K562 (cell line): ENCODE measurements around the gene ANKRD12. TPM values are rescaled to one million over a fixed set of nuclear protein-coding genes. Genes with fewer than 3 reads are reported as not detected.

ENCODE experiments used
- ATAC-seq: fragments of 200-7000 bp; cut with Tn5 transposase; 3 replicates; pipeline ENCODE4 v1.9.1; 2020; ENCODE audit warnings: moderate library complexity
- BruUV-seq: library from RNA; stranded (reverse); fragments of 400-500 nt; replicated peaks from 2 replicates; lab custom pipeline; 2021; lab: Mats Ljungman, UMichigan
- CTCF ChIA-PET: fragments of 300-600 bp; formaldehyde crosslinking; extraction: SDS; loops from one replicate; lab custom pipeline; 2021; ENCODE audit warnings: low intra/inter-chr PET ratio; lab: Yijun Ruan, JAX
- POLR2A ChIA-PET: fragments of 300-600, 350-650 bp; sonication (Branson Sonifier 250); formaldehyde crosslinking; extraction: SDS; loops from one replicate; lab custom pipeline; 2021; ENCODE audit warnings: antibody characterized with exemption, inconsistent platforms; lab: Yijun Ruan, JAX
- DNase-seq, 4 experiments: peaks; one replicate each; pipeline versions ENCODE4 v3.0.0 to v3.0.0-alpha.2; 2011 to 2018; ENCODE audit warnings: low spot score in 3 of 4, mixed read lengths in 3 of 4; ENCODE audit errors: extremely low read depth in 1 of 4
- FAIRE-seq: peaks from 2 replicates; lab custom pipeline; 2011; peaks lifted over from hg19 to GRCh38; lab: Jason Lieb, UNC
- H2AFZ ChIP-seq: 2 replicates; pipeline ENCODE4 v1.6.0; 2011; ENCODE audit warnings: low read depth, low read length, control low read depth, inconsistent platforms
- H3K27ac ChIP-seq: fragments of 200-600 bp; 3 replicates; pipeline ENCODE4 v1.8.0; 2011; ENCODE audit warnings: low read depth, mild to moderate bottlenecking, control low read depth, inconsistent platforms, low read length, moderate library complexity, mixed read lengths; ENCODE audit errors: extremely low read depth
- H3K27me3 ChIP-seq, 2 experiments: fragments of 300-600 bp in 1 of 2; 2 replicates in 1 of 2; 3 replicates in 1 of 2; pipeline versions ENCODE4 v1.6.0 to v1.8.0; 2011; ENCODE audit warnings: inconsistent platforms in 2 of 2, low read length in 2 of 2, mild to moderate bottlenecking in 1 of 2, mixed read lengths in 1 of 2, moderate library complexity in 1 of 2; ENCODE audit not compliant: control insufficient read depth in 2 of 2, insufficient read depth in 2 of 2
- H3K36me3 ChIP-seq: fragments of 300-600 bp; 3 replicates; pipeline ENCODE4 v1.8.0; 2011; ENCODE audit warnings: mild to moderate bottlenecking, low read length, inconsistent platforms; ENCODE audit not compliant: control insufficient read depth, insufficient read depth
- H3K4me1 ChIP-seq, 2 experiments: fragments of 200-600 bp in 1 of 2; replicated peaks in 1 of 2; 2 replicates in 1 of 2; 3 replicates in 1 of 2; pipeline versions ENCODE4 v1.5.1 to v1.8.0; 2011; ENCODE audit warnings: inconsistent platforms in 2 of 2, low read length in 2 of 2, mild to moderate bottlenecking in 1 of 2, mixed read lengths in 1 of 2, moderate library complexity in 1 of 2; ENCODE audit not compliant: control insufficient read depth in 2 of 2, insufficient read depth in 2 of 2
- H3K4me2 ChIP-seq: 2 replicates; pipeline ENCODE4 v1.6.1; 2011; ENCODE audit warnings: low read length, control low read depth, inconsistent platforms, mixed read lengths; ENCODE audit not compliant: insufficient read depth
- H3K4me3 ChIP-seq: fragments of 200-600 bp; sonication (generic), shearing (Covaris generic); 2 replicates; pipeline ENCODE4 v1.5.1; 2016; ENCODE audit warnings: control low read depth, inconsistent platforms
- H3K79me2 ChIP-seq: fragments of 200-600 bp; 3 replicates; pipeline ENCODE4 v1.8.0; 2011; ENCODE audit warnings: low read length, inconsistent platforms; ENCODE audit not compliant: control insufficient read depth, insufficient read depth
- H3K9ac ChIP-seq, 2 experiments: 2 replicates each; pipeline versions ENCODE4 v1.6.0 to v1.6.1; 2011; ENCODE audit warnings: low read depth in 2 of 2, low read length in 2 of 2, control low read depth in 1 of 2, inconsistent platforms in 1 of 2, mild to moderate bottlenecking in 1 of 2, mixed read lengths in 1 of 2; ENCODE audit not compliant: insufficient read depth in 1 of 2
- H3K9me1 ChIP-seq: one replicate; pipeline ENCODE4 v1.6.0; 2011; ENCODE audit warnings: inconsistent platforms, mild to moderate bottlenecking, low read length, moderate library complexity; ENCODE audit not compliant: control insufficient read depth, insufficient read depth
- H3K9me3 ChIP-seq: replicated peaks from 2 replicates; pipeline ENCODE4 v1.5.1; 2011; ENCODE audit warnings: low read depth, low read length, inconsistent platforms; ENCODE audit not compliant: control insufficient read depth, insufficient read depth
- H4K20me1 ChIP-seq: replicated peaks from 2 replicates; pipeline ENCODE4 v1.6.1; 2011; ENCODE audit warnings: low read length, inconsistent platforms, mixed read lengths; ENCODE audit not compliant: control insufficient read depth, insufficient read depth
- CBFA2T2 ChIP-seq: fragments of 450-650 bp; conservative IDR thresholded peaks from 2 replicates; pipeline ENCODE4 v1.6.1; 2017; ENCODE audit warnings: mild to moderate bottlenecking
- MBD2 ChIP-seq: sonication (generic); IDR thresholded peaks from 2 replicates; pipeline ENCODE4 v1.6.1; 2016; ENCODE audit warnings: low read depth, borderline replicate concordance
- PCBP2 ChIP-seq: fragments of 200-400 bp; formaldehyde crosslinking; IDR thresholded peaks from 2 replicates; pipeline ENCODE4 v1.6.1; 2018; ENCODE audit warnings: low read length, low read depth, mild to moderate bottlenecking, moderate library complexity; ENCODE audit not compliant: poor library complexity, severe bottlenecking
- PRPF4 ChIP-seq: fragments of 200-400 bp; formaldehyde crosslinking; IDR thresholded peaks from one replicate; pipeline ENCODE4 v1.6.1; 2017; ENCODE audit warnings: low read length, low read depth, mild to moderate bottlenecking; ENCODE audit not compliant: insufficient read depth, poor library complexity, severe bottlenecking
- SPI1 ChIP-seq: IDR thresholded peaks from 2 replicates; pipeline ENCODE4 v1.6.1; 2011; ENCODE audit warnings: low read depth, low read length, control low read depth, borderline replicate concordance
- TRIM28 ChIP-seq: fragments of 450-650 bp; IDR thresholded peaks from 2 replicates; pipeline ENCODE4 v1.6.1; 2017
- ZNF224 ChIP-seq: sonication (generic); formaldehyde crosslinking; IDR thresholded peaks from 2 replicates; pipeline ENCODE4 v1.8.0; 2022; ENCODE audit warnings: mild to moderate bottlenecking, missing genetic modification reagents
- ZNF561 ChIP-seq: fragments of 450-650 bp; formaldehyde crosslinking; conservative IDR thresholded peaks from 2 replicates; pipeline ENCODE4 v1.4.0; 2020; ENCODE audit warnings: mild to moderate bottlenecking, moderate library complexity
- ZNF766 ChIP-seq: fragments of 200-800 bp; sonication (Bioruptor generic); conservative IDR thresholded peaks from 2 replicates; pipeline ENCODE4 v1.6.1; 2016; ENCODE audit warnings: missing genetic modification characterization, missing compliant biosample characterization
- WGBS: fragments of 100-300 bp; shearing (Covaris generic); methylation state at CpG from one replicate; pipeline ENCODE4 v1.1.6; 2016; ENCODE audit warnings: low coverage, mixed read lengths; ENCODE audit not compliant: insufficient coverage; ENCODE audit errors: missing lambda C conversion rate; 5-methylcytosine and 5-hydroxymethylcytosine counted together
- in situ Hi-C: fragments of 300-500 bp; cut with MboI; formaldehyde crosslinking; loops from 4 replicates; pipeline ENCODE4 v1.15.0; 2018; ENCODE audit warnings: inconsistent platforms, mixed read lengths
- intact Hi-C: fragments of 100-400 bp; cut with micrococcal nuclease; formaldehyde crosslinking; loops from 2 replicates; pipeline ENCODE4 v1.14.2; 2022
- polyA plus RNA-seq, 8 experiments: library from polyadenylated mRNA; depleted of rRNA in 4 of 8; stranded (reverse) in 5 of 8; unstranded in 3 of 8; fragments of >200 nt; fragmentation: Nextera tagmentation in 2 of 8; fragmentation: Illumina TruSeq in 1 of 8; extraction: Ambion mirVana in 2 of 8; extraction: Trizol in 1 of 8; gene quantifications; 2 replicates each; pipeline versions ENCODE4 v1.2.1 to v1.2.3, GENCODE V29; 2011 to 2014; ENCODE audit warnings: inconsistent platforms in 1 of 8, missing spikeins in 1 of 8
- total RNA-seq, 7 experiments: library from RNA; depleted of rRNA in 6 of 7; stranded (reverse); fragments of >200 nt in 6 of 7; fragmentation: Illumina TruSeq in 2 of 7; extraction: Trizol in 2 of 7; gene quantifications; 2 replicates each; pipeline versions ENCODE4 v1.2.1 to v1.2.3, GENCODE V29; 2011 to 2021; ENCODE audit warnings: low replicate concordance in 1 of 7
- TF ChIP-seq, protein P1 (sequence below): fragments of 450-650 bp; conservative IDR thresholded peaks from 2 replicates; pipeline ENCODE4 v1.6.1; 2016; ENCODE audit warnings: missing genetic modification characterization, low read depth, mild to moderate bottlenecking, missing compliant biosample characterization, moderate library complexity

The ANKRD12 gene
- total and polyA plus RNA-seq, 9 of the 15 experiments (the other 6 are each of a cell fraction or from before 2014, with no cell fraction given) = 6.6 to 28.2 (median 16.0) TPM

DNA sequence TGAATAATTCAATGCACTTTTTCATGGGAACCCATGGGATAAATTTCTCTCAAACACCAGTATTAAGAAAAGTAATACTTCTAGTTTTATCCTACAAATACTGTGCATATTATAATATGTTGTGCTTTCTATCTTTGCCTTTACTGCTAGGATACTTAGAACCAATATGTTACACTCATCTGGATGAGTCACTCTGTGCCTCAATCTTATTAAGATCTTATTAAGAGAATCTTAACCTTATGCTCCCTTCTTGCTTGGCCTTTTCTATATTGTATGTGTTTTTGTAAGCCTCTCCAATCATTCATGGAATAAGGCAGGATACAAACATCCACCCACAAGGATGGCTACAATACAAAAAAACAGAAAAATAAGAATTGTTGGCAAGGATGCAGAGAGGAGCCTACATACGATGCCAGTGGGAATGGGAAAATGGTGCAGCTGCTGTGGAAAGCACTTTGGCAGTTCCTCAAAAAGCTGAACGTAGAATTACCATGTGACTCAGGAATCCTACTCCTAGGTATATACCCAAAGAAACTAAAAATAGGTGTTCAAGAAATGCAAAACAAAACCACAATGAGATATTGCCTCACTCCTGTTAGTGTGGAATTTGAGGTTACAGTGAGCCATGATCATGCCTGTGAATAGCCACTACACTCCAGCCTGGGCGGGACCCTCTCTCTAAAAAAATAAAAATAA, 187.3 kb downstream of the ANKRD12 start:
- in situ Hi-C loops = no loop called here
- no peaks in the 10 kb centered on the region for H4K20me1 ChIP-seq
- peaks cover 0 to 16% of the 10 kb centered on the region in 2 experiments; a peak in 4 of 5 replicates for H3K4me1 ChIP-seq
- no peaks in the 10 kb centered on the region for H3K9me3 ChIP-seq
- FAIRE-seq = no peak
- BruUV-seq = no TSS peak
- ChIA-PET POLR2A (interaction anchor here (1.3 kb wide), 1 partner anchor 8 kb away, joined by 5 read pairs; no protein-coding TSS in a partner anchor), CTCF (no interaction called here)
- TF ChIP-seq ZNF561 (CRISPR knock-in tag) = no peak
- TF ChIP-seq SPI1 = peak; percentile 37; the same call in 1 of the 2 replicates
- no peak overlapping the region for H3K4me3 ChIP-seq
- H3K27me3 ChIP-seq = no peaks in the 10 kb centered on the region
- WGBS = 30% methylated on average over 3 of the region's 3 CpGs
- no peak overlapping the region for H3K9ac ChIP-seq
- no peaks in the 10 kb centered on the region for H3K9me1 ChIP-seq
- H3K4me2 ChIP-seq = no peak overlapping the region
- intact Hi-C loops = no loop called here
- H3K27ac ChIP-seq = no peak overlapping the region
- no peak for ATAC-seq
- H3K36me3 ChIP-seq = no peaks in the 10 kb centered on the region
- H3K79me2 ChIP-seq = no peaks in the 10 kb centered on the region
- no peak overlapping the region for H2AFZ ChIP-seq
- no peak for DNase-seq

DNA sequence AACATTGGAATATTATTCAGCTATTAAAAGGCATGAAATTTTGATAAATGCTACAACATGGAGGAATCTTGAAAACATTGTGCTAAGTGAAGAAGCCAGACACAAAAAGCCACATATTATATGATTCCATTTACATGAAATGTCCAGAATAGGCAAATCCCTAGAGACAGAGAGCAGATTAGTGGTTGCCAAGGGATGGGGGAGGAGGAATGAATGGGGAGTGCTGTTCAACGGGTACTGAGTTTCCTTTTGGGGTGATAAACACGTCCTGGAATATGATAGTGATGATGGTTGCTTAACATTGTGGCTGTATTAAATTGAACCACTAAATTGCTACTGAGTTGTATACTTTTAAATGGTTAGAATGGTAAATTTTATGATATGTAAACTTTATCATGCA, 189.1 kb downstream of the ANKRD12 start:
- H4K20me1 ChIP-seq = no peaks in the 10 kb centered on the region
- intact Hi-C loops = no loop called here
- ChIA-PET POLR2A (no interaction called here), CTCF (no interaction called here)
- H3K9ac ChIP-seq = no peak overlapping the region
- in situ Hi-C loops = no loop called here
- H3K79me2 ChIP-seq = no peaks in the 10 kb centered on the region
- no peaks in the 10 kb centered on the region for H3K27me3 ChIP-seq
- peaks cover 0 to 16% of the 10 kb centered on the region in 2 experiments; a peak in 4 of 5 replicates for H3K4me1 ChIP-seq
- no peak overlapping the region for H2AFZ ChIP-seq
- no peaks in the 10 kb centered on the region for H3K9me1 ChIP-seq
- no peak for DNase-seq
- FAIRE-seq = no peak
- BruUV-seq = no TSS peak
- TF ChIP-seq TRIM28 (no peak), PRPF4 (no peak), ZNF224 (no peak), MBD2 (no peak), ZNF766 (CRISPR knock-in tag) (no peak), PCBP2 (no peak), CBFA2T2 (no peak)
- TF ChIP-seq, protein P1, sequence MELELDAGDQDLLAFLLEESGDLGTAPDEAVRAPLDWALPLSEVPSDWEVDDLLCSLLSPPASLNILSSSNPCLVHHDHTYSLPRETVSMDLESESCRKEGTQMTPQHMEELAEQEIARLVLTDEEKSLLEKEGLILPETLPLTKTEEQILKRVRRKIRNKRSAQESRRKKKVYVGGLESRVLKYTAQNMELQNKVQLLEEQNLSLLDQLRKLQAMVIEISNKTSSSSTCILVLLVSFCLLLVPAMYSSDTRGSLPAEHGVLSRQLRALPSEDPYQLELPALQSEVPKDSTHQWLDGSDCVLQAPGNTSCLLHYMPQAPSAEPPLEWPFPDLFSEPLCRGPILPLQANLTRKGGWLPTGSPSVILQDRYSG (tag) = no peak
- H3K4me3 ChIP-seq = no peak overlapping the region
- H3K36me3 ChIP-seq = no peaks in the 10 kb centered on the region
- no peaks in the 10 kb centered on the region for H3K9me3 ChIP-seq
- no peak for ATAC-seq
- no peak overlapping the region for H3K4me2 ChIP-seq
- H3K27ac ChIP-seq = no peak overlapping the region
- WGBS = 0% methylated on average over 2 of the region's 2 CpGs
